Tibial nerve (tissue), 4 donors: Measurements from ENCODE around the gene AOC2.

Experiments
- CTCF ChIP-seq, 5 experiments: fragments of 200-600 bp in 3 of 5; fragments of 450-650 bp in 2 of 5; sonication (generic) in 3 of 5; IDR thresholded peaks; one replicate each; pipeline ENCODE4 v1.5.1; 2016 to 2019; ENCODE audit warnings: antibody characterized with exemption in 5 of 5, mild to moderate bottlenecking in 3 of 5, moderate library complexity in 2 of 5
- EP300 ChIP-seq, 2 donors: sonication (generic); formaldehyde crosslinking; IDR thresholded peaks; one replicate each; pipeline ENCODE4 v1.6.1; 2017; ENCODE audit warnings: antibody characterized with exemption in 2 of 2, mild to moderate bottlenecking in 1 of 2

GRCh38 chr17:42850954-42851353 is 6.6 kb downstream of the AOC2 start, which contains the start of gene AOC3:
- TF ChIP-seq CTCF (IDR thresholded peaks at IDR 0.05): no peak
- no peak for TF ChIP-seq EP300 (IDR thresholded peaks at IDR 0.05)
